Fibroblast of villous mesenchyme (primary cell): ENCODE measurements around the gene TIE1. TPM values are rescaled to one million over a fixed set of nuclear protein-coding genes. Genes with fewer than 3 reads are reported as not detected.

Source experiments
- DNase-seq: peaks from one replicate; pipeline ENCODE4 v3.0.0-alpha.2; 2010; ENCODE audit warnings: low read depth
- H3K4me3 ChIP-seq: 2 replicates; pipeline ENCODE4 v1.5.1; 2011; ENCODE audit warnings: low read depth, mild to moderate bottlenecking, low read length
- total RNA-seq: library from RNA; depleted of rRNA; stranded (reverse); fragments of >200 nt; gene quantifications from 2 replicates; pipeline ENCODE4 v1.2.3, GENCODE V29; 2012
- TF ChIP-seq, protein P1 (sequence below): IDR thresholded peaks from 2 replicates; pipeline ENCODE4 v1.5.1; 2012; ENCODE audit warnings: low read depth, mild to moderate bottlenecking, low read length; ENCODE audit not compliant: insufficient read depth

TIE1 gene
- total RNA-seq, 1 donor = under 0.01 TPM

DNA sequence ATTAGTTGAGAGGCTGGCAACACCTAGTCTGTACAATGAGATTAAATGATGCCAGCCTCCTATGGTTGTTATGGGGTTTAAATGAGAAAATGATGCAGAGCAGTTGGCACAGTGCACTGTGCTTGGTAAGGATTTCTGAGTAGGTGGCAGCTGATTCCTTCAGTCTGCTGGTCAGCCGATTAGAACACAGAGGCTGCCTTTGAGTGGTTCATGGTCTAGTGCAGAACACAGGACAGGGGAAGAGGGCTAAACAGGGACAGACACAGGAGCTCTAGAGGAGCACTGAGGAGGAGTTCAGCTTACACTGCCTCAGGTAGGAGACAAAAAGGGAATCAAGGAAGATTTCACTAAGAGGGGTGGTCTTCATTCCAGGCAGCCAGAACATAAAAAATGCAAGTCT is 1.4 kb downstream of the TIE1 start:
- H3K4me3 ChIP-seq = no peak overlapping the region
- DNase-seq = no peak
- TF ChIP-seq, protein P1, sequence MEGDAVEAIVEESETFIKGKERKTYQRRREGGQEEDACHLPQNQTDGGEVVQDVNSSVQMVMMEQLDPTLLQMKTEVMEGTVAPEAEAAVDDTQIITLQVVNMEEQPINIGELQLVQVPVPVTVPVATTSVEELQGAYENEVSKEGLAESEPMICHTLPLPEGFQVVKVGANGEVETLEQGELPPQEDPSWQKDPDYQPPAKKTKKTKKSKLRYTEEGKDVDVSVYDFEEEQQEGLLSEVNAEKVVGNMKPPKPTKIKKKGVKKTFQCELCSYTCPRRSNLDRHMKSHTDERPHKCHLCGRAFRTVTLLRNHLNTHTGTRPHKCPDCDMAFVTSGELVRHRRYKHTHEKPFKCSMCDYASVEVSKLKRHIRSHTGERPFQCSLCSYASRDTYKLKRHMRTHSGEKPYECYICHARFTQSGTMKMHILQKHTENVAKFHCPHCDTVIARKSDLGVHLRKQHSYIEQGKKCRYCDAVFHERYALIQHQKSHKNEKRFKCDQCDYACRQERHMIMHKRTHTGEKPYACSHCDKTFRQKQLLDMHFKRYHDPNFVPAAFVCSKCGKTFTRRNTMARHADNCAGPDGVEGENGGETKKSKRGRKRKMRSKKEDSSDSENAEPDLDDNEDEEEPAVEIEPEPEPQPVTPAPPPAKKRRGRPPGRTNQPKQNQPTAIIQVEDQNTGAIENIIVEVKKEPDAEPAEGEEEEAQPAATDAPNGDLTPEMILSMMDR = no peak

DNA sequence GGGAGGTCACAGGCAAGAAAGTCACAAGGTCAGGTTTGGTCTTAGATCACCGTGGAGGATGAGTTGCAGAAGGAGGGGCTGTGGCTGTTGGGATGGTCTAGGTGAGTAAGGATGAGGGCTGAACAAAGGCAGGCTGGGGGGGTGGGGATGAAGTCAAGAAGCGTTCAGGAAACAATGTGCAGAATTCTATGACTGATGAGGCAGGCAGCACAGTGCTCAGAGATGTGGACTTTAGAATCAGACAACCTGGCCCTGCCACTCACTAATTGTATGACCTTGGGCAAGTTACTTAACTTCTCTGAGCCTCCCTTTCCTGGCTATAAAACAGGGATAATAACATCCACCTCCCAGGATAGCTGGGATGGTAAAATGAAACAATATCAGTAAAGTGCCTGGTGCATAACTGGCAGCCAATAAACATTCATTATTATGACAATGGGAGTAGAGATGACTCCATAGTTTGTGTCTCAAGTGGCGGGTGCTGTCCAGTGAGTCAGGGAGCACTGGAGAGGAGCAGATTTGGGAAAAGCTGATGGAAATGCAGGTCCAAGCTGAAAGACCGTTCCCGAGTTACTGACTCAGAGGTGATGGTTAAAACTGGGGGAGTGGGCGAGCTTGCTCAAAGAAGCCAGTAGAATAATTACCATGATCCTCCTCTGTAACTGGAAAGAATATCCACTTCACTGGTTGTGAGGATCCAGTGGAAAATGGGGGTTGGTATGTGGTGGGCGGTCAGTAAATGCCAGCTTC is 2.1 kb downstream of the TIE1 start:
- DNase-seq = no peak
- TF ChIP-seq, protein P1 = no peak

DNA sequence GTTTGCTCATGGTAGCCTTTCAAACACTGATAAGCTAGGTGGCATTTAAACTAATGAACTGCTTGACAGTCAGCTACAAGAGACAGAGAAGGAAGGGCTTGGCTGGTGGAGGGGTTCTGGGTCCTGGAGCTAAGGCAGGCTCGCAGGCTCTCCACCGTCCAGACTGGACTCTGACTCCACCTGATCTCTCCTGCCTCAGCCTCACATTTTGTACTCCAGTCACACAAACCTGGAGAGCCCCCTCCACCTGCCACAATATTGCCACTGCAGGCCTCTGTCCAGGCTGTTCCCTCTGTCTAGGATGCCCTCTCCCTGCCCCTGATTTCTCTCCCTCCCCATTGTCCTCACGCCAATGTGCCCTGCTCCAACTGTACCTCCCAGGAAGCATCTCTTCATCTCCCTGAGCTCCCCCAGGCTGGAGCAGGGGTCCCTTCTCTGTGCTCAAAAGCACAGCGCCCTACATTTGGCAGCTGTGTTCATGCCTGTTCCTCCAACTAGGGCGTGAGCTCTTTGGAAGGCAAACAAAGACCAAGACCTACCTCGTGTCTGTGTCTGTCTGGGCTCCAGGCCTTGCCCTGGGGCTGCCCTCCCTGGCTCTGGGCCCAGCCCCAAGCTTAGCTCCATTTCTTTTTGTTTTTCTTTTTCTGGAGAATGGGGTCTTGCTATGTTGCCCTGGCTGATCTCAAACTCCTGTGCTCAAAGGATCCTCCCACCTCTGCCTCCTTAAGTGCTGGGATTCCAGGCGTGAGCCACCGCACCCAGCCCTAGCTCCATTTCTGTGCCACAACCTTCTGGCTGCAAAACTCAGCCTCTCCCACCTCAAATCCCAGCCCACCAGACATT is 2.9 kb downstream of the TIE1 start:
- TF ChIP-seq, protein P1 = no peak
- no peak for DNase-seq
- no peak overlapping the region for H3K4me3 ChIP-seq

More for the DNA sequence above, 2.1 kb downstream of the TIE1 start:
- no peak overlapping the region for H3K4me3 ChIP-seq

DNA sequence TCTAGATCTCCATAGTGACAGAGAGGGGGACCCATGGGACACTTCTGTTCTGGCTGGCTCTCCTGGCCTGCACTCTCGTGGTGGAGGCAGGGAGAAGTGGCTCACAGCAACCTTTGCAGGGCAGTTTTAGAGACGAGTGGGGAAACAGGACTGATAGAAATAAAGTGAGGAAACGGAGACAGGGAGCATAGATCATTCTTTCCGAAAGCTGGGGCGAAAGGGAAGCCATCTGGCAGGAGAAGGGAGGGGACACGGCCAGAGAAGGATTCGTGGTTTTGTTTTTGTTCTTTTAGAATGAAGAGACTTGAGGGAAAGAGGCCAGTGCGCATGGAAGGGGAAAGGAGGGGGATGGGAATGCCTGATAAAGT is 3.5 kb downstream of the TIE1 start:
- H3K4me3 ChIP-seq = no peak overlapping the region
- no peak for DNase-seq
- TF ChIP-seq, protein P1 = no peak

DNA sequence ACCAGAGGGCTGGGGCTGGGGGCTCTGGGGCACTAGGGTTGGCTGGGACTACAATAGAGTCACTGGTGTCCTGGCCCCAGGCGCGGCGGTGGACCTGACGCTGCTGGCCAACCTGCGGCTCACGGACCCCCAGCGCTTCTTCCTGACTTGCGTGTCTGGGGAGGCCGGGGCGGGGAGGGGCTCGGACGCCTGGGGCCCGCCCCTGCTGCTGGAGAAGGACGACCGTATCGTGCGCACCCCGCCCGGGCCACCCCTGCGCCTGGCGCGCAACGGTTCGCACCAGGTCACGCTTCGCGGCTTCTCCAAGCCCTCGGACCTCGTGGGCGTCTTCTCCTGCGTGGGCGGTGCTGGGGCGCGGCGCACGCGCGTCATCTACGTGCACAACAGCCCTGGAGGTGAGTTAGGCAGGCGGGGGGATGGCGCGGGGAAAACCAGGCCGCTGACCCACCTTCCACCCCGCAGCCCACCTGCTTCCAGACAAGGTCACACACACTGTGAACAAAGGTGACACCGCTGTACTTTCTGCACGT is 4.1 kb downstream of the TIE1 start:
- DNase-seq = no peak
- TF ChIP-seq, protein P1 = no peak

DNA sequence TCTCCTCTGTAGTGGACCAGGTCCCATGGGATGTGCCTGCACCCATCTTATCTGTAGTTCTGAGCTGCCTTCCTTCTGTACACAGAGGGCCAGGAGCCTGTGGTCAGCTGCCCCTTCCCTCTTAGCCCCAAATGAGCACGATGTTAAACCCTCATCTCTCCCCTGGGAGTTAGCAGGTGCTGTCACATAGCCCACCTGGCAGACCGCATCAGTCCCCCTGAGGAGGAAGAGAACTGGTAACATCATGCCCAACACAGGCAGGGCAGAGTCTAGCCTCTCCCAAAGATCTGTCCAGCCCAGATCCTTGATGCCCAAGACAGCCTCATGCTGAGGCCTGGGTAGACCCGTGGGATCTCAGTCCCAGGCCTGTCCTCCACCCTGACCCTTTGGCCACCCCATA is 4.7 kb downstream of the TIE1 start:
- TF ChIP-seq, protein P1 = no peak
- no peak overlapping the region for H3K4me3 ChIP-seq
- no peak for DNase-seq

More for the DNA sequence above, 4.1 kb downstream of the TIE1 start:
- no peak overlapping the region for H3K4me3 ChIP-seq
